Naive B cell (primary cell): ENCODE measurements around the gene TBP. TPM values are rescaled to one million over a fixed set of nuclear protein-coding genes. Genes with fewer than 3 reads are reported as not detected.
"Not testable (repeated sequence)": the region's sequence is repeated elsewhere in the genome, so short reads cannot be mapped to it uniquely, and the experiment has no call there.

Experiments
- ATAC-seq, 2 donors: fragments of 150-1000 bp; cut with Tn5 transposase; 2 replicates each; pipeline ENCODE4 v1.10.0; 2021; ENCODE audit warnings: low read depth in 2 of 2, mild to moderate bottlenecking in 2 of 2, moderate library complexity in 2 of 2
- DNase-seq: peaks from one replicate; pipeline ENCODE4 v3.0.0; 2022
- H3K27ac Mint-ChIP-seq, 6 donors: one replicate each; pipeline ENCODE4 v1.8.0; 2020 to 2022; ENCODE audit warnings: mild to moderate bottlenecking in 6 of 6, mixed read lengths in 6 of 6, moderate library complexity in 5 of 6, inconsistent platforms in 2 of 6
- H3K27me3 Mint-ChIP-seq, 3 donors: one replicate each; pipeline ENCODE4 v1.8.0; 2021 to 2022; ENCODE audit warnings: mixed read lengths in 3 of 3, mild to moderate bottlenecking in 1 of 3
- H3K36me3 Mint-ChIP-seq, 2 donors: one replicate each; pipeline ENCODE4 v1.8.0; 2020 to 2022; ENCODE audit warnings: mixed read lengths in 2 of 2, inconsistent platforms in 1 of 2, mild to moderate bottlenecking in 1 of 2
- H3K4me1 Mint-ChIP-seq, 3 donors: one replicate each; pipeline ENCODE4 v1.8.0; 2020 to 2022; ENCODE audit warnings: mixed read lengths in 3 of 3, inconsistent platforms in 1 of 3, mild to moderate bottlenecking in 1 of 3, moderate library complexity in 1 of 3
- H3K4me3 Mint-ChIP-seq, 8 donors: one replicate each; pipeline ENCODE4 v1.8.0; 2020 to 2022; ENCODE audit warnings: mild to moderate bottlenecking in 8 of 8, mixed read lengths in 8 of 8, moderate library complexity in 8 of 8, inconsistent platforms in 2 of 8
- H3K9me3 Mint-ChIP-seq, 7 donors: one replicate each; pipeline ENCODE4 v1.8.0; 2020 to 2022; ENCODE audit warnings: mixed read lengths in 7 of 7, mild to moderate bottlenecking in 5 of 7, inconsistent platforms in 2 of 7, moderate library complexity in 1 of 7
- polyA plus RNA-seq, 6 donors: library from polyadenylated mRNA; unstranded; fragments of 300-500 nt; fragmentation: Illumina TruSeq; gene quantifications; one replicate each; pipeline ENCODE4 v1.2.3, GENCODE V29; 2021; ENCODE audit warnings: low read depth in 6 of 6

TBP gene
- polyA plus RNA-seq, 6 donors from 2014 or later: 16.3 to 24.0 (median 19.3) TPM

DNA sequence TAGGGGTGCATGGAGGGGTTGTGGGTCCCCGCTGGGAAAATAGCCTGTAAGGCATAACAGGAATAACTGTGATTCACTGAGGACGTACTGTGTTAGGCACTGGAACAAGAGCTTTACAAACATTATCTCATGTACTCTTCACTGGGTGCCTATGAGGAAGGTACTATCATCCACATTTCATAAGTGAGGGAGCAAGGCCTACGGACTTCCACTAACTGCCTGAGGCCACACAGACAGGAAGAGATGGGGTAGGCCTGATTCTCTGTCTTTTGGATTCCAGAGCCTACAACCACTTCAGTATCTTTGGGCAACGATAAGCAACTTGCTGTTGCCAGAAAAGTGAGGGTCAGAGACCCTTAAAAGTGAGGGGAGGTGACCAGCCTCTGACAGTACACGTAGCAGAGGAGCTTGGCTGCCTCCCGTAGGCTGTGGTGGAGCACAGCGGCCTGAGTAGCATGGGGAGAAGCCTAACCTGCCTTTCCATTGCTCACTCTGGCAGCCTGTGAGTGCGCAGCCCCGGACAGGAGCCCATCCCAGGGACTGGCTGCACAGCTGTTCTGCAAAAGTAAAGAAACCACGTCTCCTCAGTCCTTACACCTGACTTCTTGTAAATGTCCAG is 31.5 kb upstream of the TBP start:
- Mint-ChIP-seq H3K27ac (no peak overlapping the region), H3K9me3 (peaks cover 0 to 3% (median 0%) of the 10 kb centered on the region in 7 donors), H3K27me3 (peaks cover 17 to 28% (median 25%) of the 10 kb centered on the region in 3 donors), H3K4me1 (no peaks in the 10 kb centered on the region), H3K4me3 (no peak overlapping the region), H3K36me3 (no peaks in the 10 kb centered on the region)
- no peak for DNase-seq
- ATAC-seq: no peak

- ATAC-seq (no peak), DNase-seq (no peak)
- Mint-ChIP-seq H3K36me3 (no peaks in the 10 kb centered on the region), H3K27me3 (peaks cover 11 to 19% (median 18%) of the 10 kb centered on the region in 3 donors), H3K4me3 (no peak overlapping the region), H3K27ac (peak overlapping the region in 1 of 6 donors; percentile 5), H3K4me1 (no peaks in the 10 kb centered on the region), H3K9me3 (peaks cover 0 to 3% (median 0%) of the 10 kb centered on the region in 7 donors)
These were observed 30.7 kb upstream of the TBP start for GRCh38 chr6:170523256-170524171.

DNA sequence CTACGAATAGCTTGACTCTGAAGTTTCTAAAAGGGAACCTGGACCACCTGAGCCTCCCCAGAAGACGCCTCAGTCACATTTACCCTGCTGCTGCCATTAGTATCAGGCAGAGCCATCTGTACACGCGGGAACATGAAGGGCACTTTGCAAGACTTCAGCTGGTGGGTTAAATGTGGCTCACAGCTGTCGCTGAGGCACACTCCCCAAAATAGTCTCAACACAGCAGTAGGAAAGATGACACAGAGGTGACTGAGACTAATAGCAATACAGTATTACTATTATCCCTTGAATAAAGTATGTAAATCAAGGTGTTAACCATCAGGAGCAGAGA is 30.0 kb upstream of the TBP start:
- Mint-ChIP-seq H3K4me1 (no peaks in the 10 kb centered on the region), H3K27me3 (peaks cover 5 to 13% (median 11%) of the 10 kb centered on the region in 3 donors), H3K27ac (peak overlapping the region in 1 of 6 donors; percentile 81), H3K36me3 (no peaks in the 10 kb centered on the region), H3K4me3 (no peak overlapping the region), H3K9me3 (peaks cover 0 to 3% (median 0%) of the 10 kb centered on the region in 7 donors)
- ATAC-seq: no peak
- DNase-seq: no peak

- no peak overlapping the region for H3K27ac Mint-ChIP-seq
- peaks cover 0 to 6% (median 5%) of the 10 kb centered on the region in 3 donors for H3K27me3 Mint-ChIP-seq
- no peaks in the 10 kb centered on the region for H3K36me3 Mint-ChIP-seq
- no peaks in the 10 kb centered on the region for H3K9me3 Mint-ChIP-seq
- ATAC-seq (no peak), DNase-seq (no peak)
- H3K4me3 Mint-ChIP-seq: no peak overlapping the region
- no peaks in the 10 kb centered on the region for H3K4me1 Mint-ChIP-seq
These were observed 28.4 kb upstream of the TBP start for GRCh38 chr6:170525795-170526194.

GRCh38 chr6:170527995-170528394 is 26.2 kb upstream of the TBP start:
- not testable (repeated sequence) for H3K4me1 Mint-ChIP-seq, ATAC-seq, H3K9me3 Mint-ChIP-seq, H3K27me3 Mint-ChIP-seq, DNase-seq, H3K4me3 Mint-ChIP-seq, H3K27ac Mint-ChIP-seq, H3K36me3 Mint-ChIP-seq

DNA sequence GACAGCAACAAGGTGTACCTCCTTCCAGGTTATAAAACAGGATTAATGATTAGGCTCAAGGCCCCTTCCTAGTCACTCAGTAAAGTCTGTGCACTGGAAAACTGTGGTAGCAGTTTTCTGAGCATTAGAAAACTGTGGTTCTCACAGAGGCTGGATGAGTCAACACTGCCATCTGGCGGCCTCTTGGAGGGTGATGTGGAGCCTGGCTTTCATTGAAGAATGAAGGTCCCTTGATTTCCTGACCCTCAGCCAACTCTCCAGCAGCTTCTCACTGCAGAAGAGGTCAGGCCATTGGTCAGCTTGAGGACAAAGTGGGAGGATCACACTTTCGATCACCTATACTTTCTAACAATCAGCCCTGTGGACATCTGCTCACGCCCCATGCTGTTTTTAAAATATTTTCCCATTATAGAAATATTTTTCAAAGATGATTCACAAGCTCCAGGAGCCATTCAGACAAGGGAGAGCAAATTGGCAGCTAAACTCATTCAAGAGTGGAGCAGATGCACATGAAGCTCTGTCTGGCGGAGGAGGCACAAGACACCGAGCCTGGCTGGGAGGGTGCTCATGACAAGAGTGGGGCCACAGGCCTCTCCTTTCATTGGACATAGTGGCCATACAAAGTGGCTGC is 24.2 kb upstream of the TBP start:
- Mint-ChIP-seq H3K9me3 (no peaks in the 10 kb centered on the region), H3K4me3 (no peak overlapping the region), H3K4me1 (no peaks in the 10 kb centered on the region), H3K27ac (peak overlapping the region in 2 of 6 donors; percentile 69 to 80), H3K36me3 (peaks cover 0 to 2% of the 10 kb centered on the region in 2 donors), H3K27me3 (no peaks in the 10 kb centered on the region)
- ATAC-seq: peak; percentile 46 to 60
- DNase-seq: peak; percentile 42

DNA sequence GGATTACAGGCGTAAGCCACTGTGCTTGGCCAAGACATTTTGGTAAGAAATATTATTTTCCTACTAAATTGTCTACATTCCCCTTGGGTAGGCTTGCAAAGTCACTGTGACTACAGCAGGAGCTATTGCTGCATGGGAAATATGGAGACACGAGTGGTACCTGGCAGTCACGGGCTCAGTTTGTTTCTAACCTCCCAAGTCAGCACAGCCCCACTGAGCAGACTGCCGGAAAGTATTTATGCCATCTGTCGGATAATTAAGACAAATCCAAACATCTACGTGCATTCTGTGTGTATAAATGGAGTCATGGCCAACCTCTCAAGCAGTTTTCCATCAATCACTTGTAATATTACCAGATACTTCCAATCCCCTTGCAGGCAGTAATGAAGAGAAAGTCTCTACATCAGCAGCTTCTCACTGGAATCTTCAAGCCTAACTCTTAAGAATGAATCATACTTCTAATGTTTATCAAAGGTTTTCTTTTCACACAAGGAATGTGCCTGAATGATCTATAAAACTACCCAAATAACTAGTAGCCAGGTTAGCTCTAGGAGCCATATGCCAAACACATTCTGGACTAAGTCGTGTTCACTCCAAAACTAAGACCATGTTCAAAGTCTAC is 21.2 kb upstream of the TBP start:
- Mint-ChIP-seq H3K36me3 (peaks cover 17 to 25% of the 10 kb centered on the region in 2 donors), H3K27me3 (no peaks in the 10 kb centered on the region), H3K27ac (peak overlapping the region in 2 of 6 donors; percentile 11 to 28), H3K9me3 (no peaks in the 10 kb centered on the region), H3K4me1 (peaks cover 0 to 5% (median 0%) of the 10 kb centered on the region in 3 donors), H3K4me3 (no peak overlapping the region)
- no peak for ATAC-seq
- DNase-seq: no peak

DNA sequence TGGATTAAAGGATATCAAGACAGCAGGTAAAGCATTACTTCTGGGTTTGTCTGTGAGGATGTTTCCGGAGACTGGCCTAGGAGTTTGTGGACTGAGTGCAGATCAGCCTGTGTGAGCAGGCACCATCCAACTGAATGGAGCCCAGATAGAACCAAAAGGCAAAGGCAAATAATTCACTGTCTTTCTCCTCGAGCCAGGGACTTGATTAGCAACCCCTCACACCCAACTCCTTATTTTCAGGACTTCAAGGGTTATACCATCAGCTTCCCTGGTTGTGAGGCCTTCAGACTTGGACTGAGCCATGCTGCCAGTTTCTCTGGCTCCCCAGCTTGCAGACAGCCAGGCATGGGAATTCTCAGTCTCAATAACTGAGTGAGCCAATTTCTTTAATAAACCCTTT is 20.4 kb upstream of the TBP start:
- ATAC-seq (no peak), DNase-seq (no peak)
- H3K9me3 Mint-ChIP-seq: no peaks in the 10 kb centered on the region
- H3K36me3 Mint-ChIP-seq: peaks cover 17 to 25% of the 10 kb centered on the region in 2 donors
- H3K4me1 Mint-ChIP-seq: peaks cover 0 to 6% (median 0%) of the 10 kb centered on the region in 3 donors
- H3K4me3 Mint-ChIP-seq: no peak overlapping the region
- H3K27ac Mint-ChIP-seq: peak overlapping the region in 1 of 6 donors; percentile 67
- H3K27me3 Mint-ChIP-seq: no peaks in the 10 kb centered on the region

DNA sequence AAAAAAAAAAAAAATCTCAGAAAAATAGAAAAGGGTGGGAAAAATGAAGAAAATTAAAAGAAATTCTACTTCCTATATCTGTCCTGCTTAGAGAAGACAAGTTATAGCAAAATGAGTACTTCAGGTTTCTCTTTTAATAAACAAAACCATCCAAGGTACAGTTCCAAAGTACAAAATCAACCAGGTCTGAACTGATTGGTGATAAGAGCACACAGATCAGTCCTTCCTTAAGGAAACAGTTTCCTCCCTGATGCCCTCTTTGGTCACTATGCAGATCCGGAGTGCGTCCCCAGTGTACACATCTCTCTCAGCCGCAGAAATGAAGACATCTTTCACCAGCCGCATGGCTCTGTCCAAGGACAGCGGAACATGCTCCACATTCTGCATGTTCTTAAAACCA is 19.2 kb upstream of the TBP start:
- DNase-seq (no peak), ATAC-seq (no peak)
- Mint-ChIP-seq H3K9me3 (no peaks in the 10 kb centered on the region), H3K4me1 (peaks cover 2 to 11% (median 7%) of the 10 kb centered on the region in 3 donors), H3K27ac (peak overlapping the region in 1 of 6 donors; percentile 59), H3K4me3 (no peak overlapping the region), H3K27me3 (no peaks in the 10 kb centered on the region), H3K36me3 (peaks cover 17 to 25% of the 10 kb centered on the region in 2 donors)

GRCh38 chr6:170536671-170537070 is 17.5 kb upstream of the TBP start:
- Mint-ChIP-seq H3K9me3 (no peaks in the 10 kb centered on the region), H3K27ac (peak overlapping the region in 2 of 6 donors; percentile 5 to 49), H3K4me3 (no peak overlapping the region), H3K27me3 (no peaks in the 10 kb centered on the region), H3K36me3 (peaks cover 27 to 35% of the 10 kb centered on the region in 2 donors), H3K4me1 (peaks cover 17 to 20% (median 19%) of the 10 kb centered on the region in 3 donors)
- ATAC-seq (no peak), DNase-seq (no peak)

DNA sequence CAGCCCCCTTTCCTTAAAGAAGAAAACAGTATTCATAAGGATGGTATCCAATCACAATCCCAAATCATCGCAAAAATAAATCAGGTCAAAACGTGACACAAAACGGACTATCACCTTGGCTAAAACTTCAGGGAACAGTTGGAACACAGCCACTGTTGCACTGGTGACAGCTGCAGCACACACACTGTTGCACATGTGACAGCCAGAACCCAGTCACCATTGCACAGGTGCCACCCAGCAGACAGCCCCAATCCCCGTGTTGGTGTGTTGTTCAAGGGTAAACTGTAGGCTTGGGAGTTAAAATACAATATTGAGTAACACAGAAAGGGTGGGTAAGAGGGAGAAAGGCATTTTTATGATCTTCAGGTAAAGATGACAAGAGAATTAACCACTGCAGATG is 16.8 kb upstream of the TBP start:
- Mint-ChIP-seq H3K4me1 (peaks cover 17 to 20% (median 19%) of the 10 kb centered on the region in 3 donors), H3K4me3 (peak overlapping the region in 1 of 8 donors; percentile 20), H3K27me3 (no peaks in the 10 kb centered on the region), H3K9me3 (no peaks in the 10 kb centered on the region), H3K27ac (peak overlapping the region in 1 of 6 donors; percentile 32), H3K36me3 (peaks cover 27 to 35% of the 10 kb centered on the region in 2 donors)
- DNase-seq (no peak), ATAC-seq (no peak)

- Mint-ChIP-seq H3K36me3 (peaks cover 10 to 22% of the 10 kb centered on the region in 2 donors), H3K9me3 (no peaks in the 10 kb centered on the region), H3K27me3 (no peaks in the 10 kb centered on the region), H3K4me1 (peaks cover 18 to 20% (median 19%) of the 10 kb centered on the region in 3 donors), H3K4me3 (no peak overlapping the region), H3K27ac (no peak overlapping the region)
- ATAC-seq (no peak), DNase-seq (no peak)
These were observed 12.0 kb upstream of the TBP start for GRCh38 chr6:170542031-170542719.

DNA sequence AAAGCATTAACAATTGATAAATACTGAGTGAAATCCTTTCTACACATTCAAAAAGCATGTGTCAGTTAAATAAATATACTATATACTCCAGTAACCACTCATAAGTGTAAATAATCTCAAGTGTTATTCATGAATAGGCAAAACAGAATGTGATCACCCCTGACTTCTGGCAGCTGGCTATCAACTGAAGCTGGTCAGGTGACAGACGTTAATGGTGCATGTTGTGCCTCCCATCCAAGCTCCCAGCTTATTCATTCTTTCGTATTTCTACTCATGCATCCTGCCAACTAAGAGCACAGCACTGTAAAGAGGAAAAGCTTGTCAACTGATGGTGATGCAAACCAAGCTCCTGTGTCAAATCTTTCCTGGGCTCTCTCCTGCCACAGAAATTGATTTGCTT is 8.8 kb upstream of the TBP start:
- peaks cover 18 to 32% of the 10 kb centered on the region in 2 donors for H3K36me3 Mint-ChIP-seq
- ATAC-seq (no peak), DNase-seq (no peak)
- H3K4me1 Mint-ChIP-seq: peaks cover 28 to 29% (median 28%) of the 10 kb centered on the region in 3 donors
- H3K27me3 Mint-ChIP-seq: no peaks in the 10 kb centered on the region
- H3K4me3 Mint-ChIP-seq: no peak overlapping the region
- peak overlapping the region in 1 of 6 donors; percentile 68 for H3K27ac Mint-ChIP-seq
- no peaks in the 10 kb centered on the region for H3K9me3 Mint-ChIP-seq
